Measurements from ENCODE around the gene IL21R.

The IL21R gene

GRCh38 chr16:27464626-27465482, 62.9 kb downstream of the IL21R start:
- no peak for DNase-seq (ENCODE audit: low read depth)

GRCh38 chr16:27465483-27465879, 63.5 kb downstream of the IL21R start:
- DNase-seq (ENCODE audit: low read depth), result no peak

GRCh38 chr16:27468941-27469531, 67.1 kb downstream of the IL21R start:
- no peak for DNase-seq (ENCODE audit: low read depth)

GRCh38 chr16:27470567-27471431, 68.8 kb downstream of the IL21R start:
- no peak for DNase-seq (ENCODE audit: low read depth)

- DNase-seq (ENCODE audit: low read depth), result no peak
Observed at GRCh38 chr16:27471661-27472060, 69.7 kb downstream of the IL21R start.

- no peak for DNase-seq (ENCODE audit: low read depth)
Observed at GRCh38 chr16:27472091-27473020, 70.4 kb downstream of the IL21R start.

- no peak for DNase-seq (ENCODE audit: low read depth)
Observed at GRCh38 chr16:27473101-27473900, 71.3 kb downstream of the IL21R start.

GRCh38 chr16:27474041-27474440, 72.1 kb downstream of the IL21R start:
- no peak for DNase-seq (ENCODE audit: low read depth)

- DNase-seq (ENCODE audit: low read depth), result no peak
Observed at GRCh38 chr16:27474921-27475320, 72.9 kb downstream of the IL21R start.

- no peak for DNase-seq (ENCODE audit: low read depth)
Observed at GRCh38 chr16:27475561-27475960, 73.6 kb downstream of the IL21R start.

GRCh38 chr16:27476240-27476639, 74.3 kb downstream of the IL21R start:
- DNase-seq (ENCODE audit: low read depth), result no peak

- no peak for DNase-seq (ENCODE audit: low read depth)
Observed at GRCh38 chr16:27480761-27481160, 78.8 kb downstream of the IL21R start.

GRCh38 chr16:27481282-27481934, 79.4 kb downstream of the IL21R start:
- no peak for DNase-seq (ENCODE audit: low read depth)

- DNase-seq (ENCODE audit: low read depth), result no peak
Observed at GRCh38 chr16:27482397-27483087, 80.6 kb downstream of the IL21R start.

GRCh38 chr16:27483088-27483437, 81.1 kb downstream of the IL21R start:
- no peak for DNase-seq (ENCODE audit: low read depth)

GRCh38 chr16:27483624-27484023, 81.7 kb downstream of the IL21R start:
- no peak for DNase-seq (ENCODE audit: low read depth)

- DNase-seq (ENCODE audit: low read depth), result no peak
Observed at GRCh38 chr16:27485126-27485525, 83.2 kb downstream of the IL21R start.

GRCh38 chr16:27485811-27486210, 83.8 kb downstream of the IL21R start:
- DNase-seq (ENCODE audit: low read depth), result no peak

GRCh38 chr16:27486344-27486743, 84.4 kb downstream of the IL21R start:
- DNase-seq (ENCODE audit: low read depth), result no peak

GRCh38 chr16:27486760-27487159, 84.8 kb downstream of the IL21R start:
- DNase-seq (ENCODE audit: low read depth), result no peak

Data from activated T-helper 1 cell treated with Interleukin-2 at 50 U/mL for 16 hours (primary cell).